ENCODE data around the gene SCNN1B. TPM values are rescaled to one million over a fixed set of nuclear protein-coding genes. Genes with fewer than 3 reads are reported as not detected.

Gene SCNN1B
- total RNA-seq, 1 experiment from 2014 or later: 2.5 TPM

DNA sequence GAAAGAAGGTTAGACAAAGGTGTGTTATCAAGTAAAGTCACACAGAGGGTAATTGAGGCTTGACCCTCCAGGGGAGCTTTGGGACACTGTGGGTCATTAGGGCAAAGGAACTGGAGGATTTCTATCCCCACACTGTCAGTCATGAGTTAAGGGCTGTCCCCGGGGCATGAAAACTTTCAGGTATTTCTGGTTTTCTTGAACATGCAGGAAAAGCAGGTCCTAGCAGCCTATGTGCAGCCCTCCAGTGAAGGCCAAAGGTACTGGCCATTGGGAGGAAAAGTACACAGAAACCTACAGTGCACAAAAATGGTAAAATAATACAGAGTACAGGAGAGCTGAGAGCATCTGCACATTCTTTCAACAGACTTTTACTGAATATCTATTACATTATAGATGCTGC is 44.4 kb upstream of the SCNN1B start:
- ChIA-PET POLR2A (ENCODE audit: low non-redundant PET) (no interaction called here), CTCF (no interaction called here)
- intact Hi-C loops (cut with micrococcal nuclease; ENCODE audit: unreplicated experiment): no loop called here
- no TSS peak for BruUV-seq (replicated peaks)
- DNase-seq (ENCODE audit: low spot score): no peak
- Histone ChIP-seq H3K36me3 (ENCODE audit: insufficient read depth, low read length, poor library complexity, severe bottlenecking) (no peaks in the 10 kb centered on the region), H3K9me3 (ENCODE audit: low read depth, low read length, poor library complexity, severe bottlenecking) (no peaks in the 10 kb centered on the region), H3K27me3 (replicated peaks; ENCODE audit: insufficient read depth, low read depth, low read length, poor library complexity) (no peaks in the 10 kb centered on the region), H3K27ac (ENCODE audit: low read depth, low read length, poor library complexity, severe bottlenecking) (no peak overlapping the region), H3K4me1 (ENCODE audit: insufficient read depth, low read length, poor library complexity, severe bottlenecking) (no peaks in the 10 kb centered on the region), H3K4me3 (ENCODE audit: low read depth, low read length, poor library complexity, severe bottlenecking) (no peak overlapping the region)
- no peak for TF ChIP-seq EZH2 (IDR thresholded peaks at IDR 0.05; ENCODE audit: borderline replicate concordance, low read depth, low read length, poor library complexity, severe bottlenecking)
- TF ChIP-seq, protein P1, sequence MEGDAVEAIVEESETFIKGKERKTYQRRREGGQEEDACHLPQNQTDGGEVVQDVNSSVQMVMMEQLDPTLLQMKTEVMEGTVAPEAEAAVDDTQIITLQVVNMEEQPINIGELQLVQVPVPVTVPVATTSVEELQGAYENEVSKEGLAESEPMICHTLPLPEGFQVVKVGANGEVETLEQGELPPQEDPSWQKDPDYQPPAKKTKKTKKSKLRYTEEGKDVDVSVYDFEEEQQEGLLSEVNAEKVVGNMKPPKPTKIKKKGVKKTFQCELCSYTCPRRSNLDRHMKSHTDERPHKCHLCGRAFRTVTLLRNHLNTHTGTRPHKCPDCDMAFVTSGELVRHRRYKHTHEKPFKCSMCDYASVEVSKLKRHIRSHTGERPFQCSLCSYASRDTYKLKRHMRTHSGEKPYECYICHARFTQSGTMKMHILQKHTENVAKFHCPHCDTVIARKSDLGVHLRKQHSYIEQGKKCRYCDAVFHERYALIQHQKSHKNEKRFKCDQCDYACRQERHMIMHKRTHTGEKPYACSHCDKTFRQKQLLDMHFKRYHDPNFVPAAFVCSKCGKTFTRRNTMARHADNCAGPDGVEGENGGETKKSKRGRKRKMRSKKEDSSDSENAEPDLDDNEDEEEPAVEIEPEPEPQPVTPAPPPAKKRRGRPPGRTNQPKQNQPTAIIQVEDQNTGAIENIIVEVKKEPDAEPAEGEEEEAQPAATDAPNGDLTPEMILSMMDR (conservative IDR thresholded peaks at IDR 0.05; ENCODE audit: low read depth, low read length): no peak

DNA sequence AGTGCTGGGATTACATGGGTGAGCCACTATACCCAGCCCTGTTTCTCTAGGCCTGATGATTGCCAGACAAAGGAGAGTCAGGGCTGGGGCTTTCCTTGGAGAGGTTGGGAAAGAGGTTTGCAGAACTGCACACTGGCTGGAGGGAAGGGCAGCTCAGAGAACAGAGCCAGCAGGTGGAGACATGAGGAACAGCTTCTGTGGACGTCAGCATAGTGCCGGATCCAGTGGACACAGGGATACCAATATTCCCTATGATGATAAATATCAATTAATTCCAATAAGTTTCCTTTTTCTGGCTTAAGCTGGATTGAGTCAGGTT is 43.2 kb upstream of the SCNN1B start:
- DNase-seq (ENCODE audit: low spot score): no peak
- intact Hi-C loops (cut with micrococcal nuclease; ENCODE audit: unreplicated experiment): no loop called here
- no peaks in the 10 kb centered on the region for H3K36me3 ChIP-seq (ENCODE audit: insufficient read depth, low read length, poor library complexity, severe bottlenecking)
- no peak overlapping the region for H3K27ac ChIP-seq (ENCODE audit: low read depth, low read length, poor library complexity, severe bottlenecking)
- no peaks in the 10 kb centered on the region for H3K4me1 ChIP-seq (ENCODE audit: insufficient read depth, low read length, poor library complexity, severe bottlenecking)
- H3K27me3 ChIP-seq (replicated peaks; ENCODE audit: insufficient read depth, low read depth, low read length, poor library complexity): no peaks in the 10 kb centered on the region
- ChIA-PET POLR2A (ENCODE audit: low non-redundant PET) (no interaction called here), CTCF (no interaction called here)
- no peak overlapping the region for H3K4me3 ChIP-seq (ENCODE audit: low read depth, low read length, poor library complexity, severe bottlenecking)
- BruUV-seq (replicated peaks): no TSS peak
- no peaks in the 10 kb centered on the region for H3K9me3 ChIP-seq (ENCODE audit: low read depth, low read length, poor library complexity, severe bottlenecking)
- TF ChIP-seq, protein P1 (conservative IDR thresholded peaks at IDR 0.05; ENCODE audit: low read depth, low read length): no peak
- TF ChIP-seq EZH2 (IDR thresholded peaks at IDR 0.05; ENCODE audit: borderline replicate concordance, low read depth, low read length, poor library complexity, severe bottlenecking): no peak

DNA sequence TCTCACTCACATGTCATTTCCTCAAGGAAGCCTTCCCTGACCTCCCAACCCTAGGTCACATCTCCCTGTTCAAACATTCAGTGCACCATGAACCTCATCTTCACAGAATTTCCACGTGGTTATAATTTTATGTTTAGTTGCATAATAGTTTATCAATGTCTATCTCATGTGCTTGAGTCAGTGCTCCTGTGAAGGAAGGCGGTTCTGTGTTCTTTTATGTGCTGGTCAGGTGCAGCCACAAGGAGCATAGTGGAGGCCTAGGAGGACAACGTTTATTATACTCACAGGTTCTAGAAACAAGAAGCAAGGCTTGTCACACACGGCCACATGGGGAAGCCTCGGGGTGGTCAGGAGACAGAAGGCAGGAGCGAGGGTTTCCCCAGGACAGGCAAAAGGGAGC is 34.5 kb upstream of the SCNN1B start:
- Histone ChIP-seq H3K4me1 (ENCODE audit: insufficient read depth, low read length, poor library complexity, severe bottlenecking) (no peaks in the 10 kb centered on the region), H3K36me3 (ENCODE audit: insufficient read depth, low read length, poor library complexity, severe bottlenecking) (no peaks in the 10 kb centered on the region), H3K27ac (ENCODE audit: low read depth, low read length, poor library complexity, severe bottlenecking) (no peak overlapping the region), H3K4me3 (ENCODE audit: low read depth, low read length, poor library complexity, severe bottlenecking) (no peak overlapping the region), H3K9me3 (ENCODE audit: low read depth, low read length, poor library complexity, severe bottlenecking) (no peaks in the 10 kb centered on the region), H3K27me3 (replicated peaks; ENCODE audit: insufficient read depth, low read depth, low read length, poor library complexity) (no peaks in the 10 kb centered on the region)
- DNase-seq (ENCODE audit: low spot score): no peak
- ChIA-PET POLR2A (ENCODE audit: low non-redundant PET) (no interaction called here), CTCF (interaction anchor here (0.6 kb wide), 1 partner anchor 13 kb away, joined by 10 read pairs; no protein-coding TSS in a partner anchor)
- intact Hi-C loops (cut with micrococcal nuclease; ENCODE audit: unreplicated experiment): no loop called here
- no peak for TF ChIP-seq EZH2 (IDR thresholded peaks at IDR 0.05; ENCODE audit: borderline replicate concordance, low read depth, low read length, poor library complexity, severe bottlenecking)
- TF ChIP-seq, protein P1 (conservative IDR thresholded peaks at IDR 0.05; ENCODE audit: low read depth, low read length): no peak
- no TSS peak for BruUV-seq (replicated peaks)
